DND-41 (cell line): ENCODE results near the gene PSMD2.
"Not testable (repeated sequence)": the region's sequence is repeated elsewhere in the genome, so short reads cannot be mapped to it uniquely, and the experiment has no call there.

Experiments
- ATAC-seq: fragments of 200-7000 bp; cut with Tn5 transposase; 3 replicates; pipeline ENCODE4 v1.9.1; 2021; ENCODE audit warnings: low read depth; ENCODE audit not compliant: insufficient read depth
- DNase-seq: peaks from one replicate; pipeline ENCODE4 v3.0.0-alpha.2; 2020
- H2AFZ ChIP-seq: 2 replicates; pipeline ENCODE4 v1.6.0; 2012; ENCODE audit warnings: low read depth, low read length
- H3K27ac ChIP-seq: 2 replicates; pipeline ENCODE4 v1.5.1; 2012; ENCODE audit warnings: low read length, inconsistent platforms
- H3K27me3 ChIP-seq: fragments of 200-600 bp; sonication (generic); 2 replicates; pipeline ENCODE4 v1.6.0; 2012; ENCODE audit warnings: low read length, mild to moderate bottlenecking, inconsistent platforms; ENCODE audit not compliant: insufficient read depth, poor library complexity
- H3K36me3 ChIP-seq: 2 replicates; pipeline ENCODE4 v1.5.1; 2012; ENCODE audit warnings: low read length, inconsistent platforms; ENCODE audit not compliant: insufficient read depth
- H3K4me1 ChIP-seq: 2 replicates; pipeline ENCODE4 v1.5.1; 2012; ENCODE audit warnings: mild to moderate bottlenecking, low read length; ENCODE audit not compliant: insufficient read depth
- H3K4me2 ChIP-seq: 2 replicates; pipeline ENCODE4 v1.6.0; 2012; ENCODE audit warnings: mild to moderate bottlenecking, moderate library complexity, low read length, inconsistent platforms; ENCODE audit not compliant: insufficient read depth
- H3K4me3 ChIP-seq, 2 experiments: fragments of 200-600 bp in 1 of 2; shearing (Covaris generic) in 1 of 2; 2 replicates each; pipeline ENCODE4 v1.5.1; 2012 to 2016; ENCODE audit warnings: inconsistent platforms in 2 of 2, low read length in 2 of 2, mild to moderate bottlenecking in 2 of 2, low read depth in 1 of 2, moderate library complexity in 1 of 2
- H3K79me2 ChIP-seq: 2 replicates; pipeline ENCODE4 v1.6.0; 2012; ENCODE audit warnings: low read length, inconsistent platforms; ENCODE audit not compliant: insufficient read depth
- H3K9ac ChIP-seq: 2 replicates; pipeline ENCODE4 v1.6.0; 2012; ENCODE audit warnings: low read depth, mild to moderate bottlenecking, inconsistent platforms, low read length, moderate library complexity
- H3K9me3 ChIP-seq: 2 replicates; pipeline ENCODE4 v1.5.1; 2012; ENCODE audit warnings: low read length, moderate library complexity, mild to moderate bottlenecking, inconsistent platforms; ENCODE audit not compliant: insufficient read depth, severe bottlenecking
- H4K20me1 ChIP-seq: 2 replicates; pipeline ENCODE4 v1.6.0; 2012; ENCODE audit warnings: low read length; ENCODE audit not compliant: insufficient read depth
- EZH2 ChIP-seq: IDR thresholded peaks from 3 replicates; pipeline ENCODE4 v1.6.1; 2012; ENCODE audit warnings: borderline replicate concordance, low read depth, mild to moderate bottlenecking, moderate library complexity, low read length, inconsistent platforms; ENCODE audit not compliant: severe bottlenecking
- TF ChIP-seq, protein P1 (sequence below): IDR thresholded peaks from 2 replicates; pipeline ENCODE4 v1.5.1; 2012; ENCODE audit warnings: borderline replicate concordance, low read length, moderate library complexity, mild to moderate bottlenecking; ENCODE audit not compliant: poor library complexity, severe bottlenecking; ENCODE audit errors: extremely low read depth

The PSMD2 gene

GRCh38 chr3:184337981-184338380 is 38.9 kb downstream of the PSMD2 start:
- H3K9ac ChIP-seq = no peak overlapping the region
- DNase-seq = no peak
- no peak for ATAC-seq
- H3K4me1 ChIP-seq = peaks cover 26% of the 10 kb centered on the region
- no peak overlapping the region for H3K4me3 ChIP-seq
- H3K36me3 ChIP-seq = peaks cover 25% of the 10 kb centered on the region
- H3K79me2 ChIP-seq = peaks cover 11% of the 10 kb centered on the region
- H3K27me3 ChIP-seq = no peaks in the 10 kb centered on the region
- H3K27ac ChIP-seq = no peak overlapping the region
- H3K9me3 ChIP-seq = no peaks in the 10 kb centered on the region
- no peak overlapping the region for H3K4me2 ChIP-seq
- H4K20me1 ChIP-seq = peaks cover 34% of the 10 kb centered on the region
- no peak for TF ChIP-seq EZH2
- TF ChIP-seq, protein P1, sequence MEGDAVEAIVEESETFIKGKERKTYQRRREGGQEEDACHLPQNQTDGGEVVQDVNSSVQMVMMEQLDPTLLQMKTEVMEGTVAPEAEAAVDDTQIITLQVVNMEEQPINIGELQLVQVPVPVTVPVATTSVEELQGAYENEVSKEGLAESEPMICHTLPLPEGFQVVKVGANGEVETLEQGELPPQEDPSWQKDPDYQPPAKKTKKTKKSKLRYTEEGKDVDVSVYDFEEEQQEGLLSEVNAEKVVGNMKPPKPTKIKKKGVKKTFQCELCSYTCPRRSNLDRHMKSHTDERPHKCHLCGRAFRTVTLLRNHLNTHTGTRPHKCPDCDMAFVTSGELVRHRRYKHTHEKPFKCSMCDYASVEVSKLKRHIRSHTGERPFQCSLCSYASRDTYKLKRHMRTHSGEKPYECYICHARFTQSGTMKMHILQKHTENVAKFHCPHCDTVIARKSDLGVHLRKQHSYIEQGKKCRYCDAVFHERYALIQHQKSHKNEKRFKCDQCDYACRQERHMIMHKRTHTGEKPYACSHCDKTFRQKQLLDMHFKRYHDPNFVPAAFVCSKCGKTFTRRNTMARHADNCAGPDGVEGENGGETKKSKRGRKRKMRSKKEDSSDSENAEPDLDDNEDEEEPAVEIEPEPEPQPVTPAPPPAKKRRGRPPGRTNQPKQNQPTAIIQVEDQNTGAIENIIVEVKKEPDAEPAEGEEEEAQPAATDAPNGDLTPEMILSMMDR = no peak
- no peak overlapping the region for H2AFZ ChIP-seq

DNA sequence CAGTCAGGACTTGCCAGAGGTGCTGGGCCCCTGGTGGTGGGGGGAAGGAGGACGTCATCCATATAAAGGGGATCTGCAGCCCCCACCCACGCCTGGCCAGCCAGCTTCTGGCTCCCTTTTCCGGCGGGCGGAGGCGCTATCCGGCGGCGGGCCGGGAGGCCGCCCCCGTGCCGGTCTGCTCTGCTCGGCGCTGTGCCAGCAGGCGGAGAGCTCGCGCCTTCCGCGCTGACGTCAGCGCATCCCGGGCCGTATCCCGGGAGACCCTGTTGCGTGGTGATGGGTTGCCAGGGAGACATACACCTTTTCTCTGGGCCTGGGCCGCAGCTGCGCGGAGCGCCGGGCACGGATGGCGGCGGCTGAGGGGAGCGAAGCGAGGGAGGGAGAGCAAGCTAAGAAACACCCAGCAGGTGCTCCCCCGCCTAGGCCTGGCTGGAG is 39.5 kb downstream of the PSMD2 start:
- no peak overlapping the region for H3K9ac ChIP-seq
- TF ChIP-seq, protein P1 = no peak
- TF ChIP-seq EZH2 = no peak

DNA sequence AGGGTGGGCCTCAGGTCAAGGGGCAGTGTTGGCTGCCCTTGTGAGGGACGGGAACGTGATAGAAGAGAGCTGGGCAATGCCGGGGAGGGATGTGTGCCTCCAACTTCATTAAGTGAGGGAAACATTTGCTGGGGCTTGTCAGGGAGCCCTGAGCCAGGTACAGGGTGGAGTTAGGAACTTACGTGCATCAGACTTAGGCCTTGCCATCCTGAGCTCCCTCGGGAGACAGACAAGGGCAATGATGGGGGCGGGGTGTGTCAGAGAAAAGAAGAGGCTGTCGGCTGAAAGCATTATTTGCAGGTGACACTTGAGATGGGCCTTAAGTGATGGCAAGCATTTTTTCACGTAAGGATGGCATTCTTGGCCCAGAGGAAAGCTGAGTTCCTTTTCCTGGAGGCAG is 40.0 kb downstream of the PSMD2 start:
- H3K9me3 ChIP-seq = no peaks in the 10 kb centered on the region
- no peak for TF ChIP-seq EZH2
- TF ChIP-seq, protein P1 = no peak
- H3K4me2 ChIP-seq = no peak overlapping the region
- H2AFZ ChIP-seq = no peak overlapping the region
- H3K4me3 ChIP-seq = no peak overlapping the region
- DNase-seq = no peak
- H3K36me3 ChIP-seq = peaks cover 18% of the 10 kb centered on the region
- H3K27me3 ChIP-seq = no peaks in the 10 kb centered on the region
- peaks cover 26% of the 10 kb centered on the region for H3K4me1 ChIP-seq
- H3K27ac ChIP-seq = no peak overlapping the region
- H3K79me2 ChIP-seq = peaks cover 11% of the 10 kb centered on the region
- no peak overlapping the region for H3K9ac ChIP-seq
- H4K20me1 ChIP-seq = peaks cover 26% of the 10 kb centered on the region
- ATAC-seq = no peak

More for the DNA sequence above, 39.5 kb downstream of the PSMD2 start:
- H3K9me3 ChIP-seq = no peaks in the 10 kb centered on the region
- no peak overlapping the region for H2AFZ ChIP-seq
- no peak overlapping the region for H3K27ac ChIP-seq
- peaks cover 30% of the 10 kb centered on the region for H4K20me1 ChIP-seq
- H3K4me3 ChIP-seq = no peak overlapping the region
- peaks cover 11% of the 10 kb centered on the region for H3K79me2 ChIP-seq
- DNase-seq (no peak), ATAC-seq (no peak)
- no peak overlapping the region for H3K4me2 ChIP-seq
- H3K36me3 ChIP-seq = peaks cover 22% of the 10 kb centered on the region
- peaks cover 26% of the 10 kb centered on the region for H3K4me1 ChIP-seq
- H3K27me3 ChIP-seq = no peaks in the 10 kb centered on the region

DNA sequence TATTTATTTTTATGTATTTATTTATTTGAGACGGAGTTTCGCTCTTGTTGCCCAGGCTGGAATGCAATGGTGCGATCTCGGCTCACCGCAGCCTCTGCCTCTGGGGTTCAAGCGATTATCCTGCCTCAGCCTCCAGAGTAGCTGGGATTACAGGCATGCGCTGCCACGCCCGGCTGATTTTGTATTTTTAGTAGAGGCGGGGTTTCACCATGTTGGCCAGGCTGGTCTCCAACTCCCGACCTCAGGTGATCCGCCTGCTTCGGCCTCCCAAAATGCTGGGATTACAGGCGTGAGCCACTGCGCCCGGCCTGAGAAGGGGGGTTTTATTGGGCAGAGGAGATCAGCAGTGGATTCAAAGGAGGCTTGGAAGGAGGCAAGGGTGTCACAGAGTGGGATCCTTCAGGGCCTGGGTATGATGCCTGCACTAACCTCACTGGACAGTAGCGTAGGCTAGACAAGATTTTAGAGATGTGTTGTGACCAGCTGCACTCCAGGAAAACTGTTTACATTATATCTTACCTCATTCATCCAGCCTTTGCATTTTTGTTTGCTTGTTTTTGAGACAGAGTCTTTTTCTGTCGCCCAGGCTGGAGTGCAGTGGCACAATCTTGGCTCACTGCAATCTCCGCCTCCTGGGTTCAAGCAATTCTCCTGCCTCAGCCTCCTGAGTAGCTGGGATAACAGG is 40.6 kb downstream of the PSMD2 start:
- not testable (repeated sequence) for H3K4me2 ChIP-seq, H3K27me3 ChIP-seq, DNase-seq, H3K4me3 ChIP-seq, H3K9ac ChIP-seq, ATAC-seq, H3K27ac ChIP-seq, H2AFZ ChIP-seq, H3K9me3 ChIP-seq
- peaks cover 11% of the 10 kb centered on the region for H3K79me2 ChIP-seq
- H4K20me1 ChIP-seq = peaks cover 21% of the 10 kb centered on the region
- peaks cover 12% of the 10 kb centered on the region for H3K36me3 ChIP-seq
- H3K4me1 ChIP-seq = peaks cover 26% of the 10 kb centered on the region
